Anterior cingulate cortex (tissue), 58 donors: Measurements from ENCODE around the gene UNC119.

ENCODE experiments used
- DNase-seq, 58 donors: peaks; one replicate each; lab custom pipeline; 2025; lab: John Stamatoyannopoulos, UW

UNC119 gene

DNA sequence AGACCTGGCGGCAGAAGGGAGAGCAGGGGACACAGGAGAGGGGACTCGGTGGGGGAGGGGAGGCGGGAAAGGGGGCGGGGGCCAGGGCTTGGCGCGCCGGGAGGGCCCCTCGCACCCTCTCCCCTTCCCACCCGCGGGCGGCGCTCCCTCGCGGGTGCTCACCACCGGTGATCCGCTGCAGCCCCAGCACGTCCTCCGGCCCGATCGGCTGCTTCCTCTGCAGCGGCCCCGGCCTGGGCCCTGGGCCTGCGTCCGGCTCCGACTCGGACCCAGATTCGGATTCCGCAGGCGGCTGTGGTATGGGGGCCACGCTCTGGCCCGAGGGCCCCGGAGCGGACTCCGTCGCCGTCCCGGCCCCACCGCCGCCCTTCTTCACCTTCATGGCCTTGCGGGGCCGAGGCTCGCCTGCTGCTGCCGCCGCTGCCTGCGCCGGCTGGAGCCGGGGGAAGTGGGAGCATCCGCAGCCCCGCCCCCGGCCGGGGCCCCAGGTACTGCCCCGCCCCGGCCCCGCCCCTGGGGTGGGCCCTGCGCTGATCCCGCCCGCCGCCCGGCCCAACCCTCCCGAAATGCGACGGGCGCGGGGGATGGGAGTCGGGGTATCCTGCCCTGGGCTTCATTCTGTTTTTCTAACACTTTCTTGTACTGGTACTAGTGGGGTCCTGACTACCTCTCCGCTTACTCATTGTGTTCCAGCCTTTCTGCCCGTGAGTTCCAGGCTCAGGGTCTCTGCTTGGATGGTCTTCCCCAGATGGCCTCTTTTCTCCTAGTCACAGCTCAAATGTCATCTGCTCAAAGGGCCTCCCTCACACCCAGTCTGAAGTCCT is at the start of gene UNC119:
Gene UNC119, minus strand, starts transcription at position 449 of the 824 bp plus-strand sequence. Its CDS starts 67 bp downstream, at position 382.
- DNase-seq: peak in 53 of 58 donors; percentile 8 to 88 (median 53)

DNA sequence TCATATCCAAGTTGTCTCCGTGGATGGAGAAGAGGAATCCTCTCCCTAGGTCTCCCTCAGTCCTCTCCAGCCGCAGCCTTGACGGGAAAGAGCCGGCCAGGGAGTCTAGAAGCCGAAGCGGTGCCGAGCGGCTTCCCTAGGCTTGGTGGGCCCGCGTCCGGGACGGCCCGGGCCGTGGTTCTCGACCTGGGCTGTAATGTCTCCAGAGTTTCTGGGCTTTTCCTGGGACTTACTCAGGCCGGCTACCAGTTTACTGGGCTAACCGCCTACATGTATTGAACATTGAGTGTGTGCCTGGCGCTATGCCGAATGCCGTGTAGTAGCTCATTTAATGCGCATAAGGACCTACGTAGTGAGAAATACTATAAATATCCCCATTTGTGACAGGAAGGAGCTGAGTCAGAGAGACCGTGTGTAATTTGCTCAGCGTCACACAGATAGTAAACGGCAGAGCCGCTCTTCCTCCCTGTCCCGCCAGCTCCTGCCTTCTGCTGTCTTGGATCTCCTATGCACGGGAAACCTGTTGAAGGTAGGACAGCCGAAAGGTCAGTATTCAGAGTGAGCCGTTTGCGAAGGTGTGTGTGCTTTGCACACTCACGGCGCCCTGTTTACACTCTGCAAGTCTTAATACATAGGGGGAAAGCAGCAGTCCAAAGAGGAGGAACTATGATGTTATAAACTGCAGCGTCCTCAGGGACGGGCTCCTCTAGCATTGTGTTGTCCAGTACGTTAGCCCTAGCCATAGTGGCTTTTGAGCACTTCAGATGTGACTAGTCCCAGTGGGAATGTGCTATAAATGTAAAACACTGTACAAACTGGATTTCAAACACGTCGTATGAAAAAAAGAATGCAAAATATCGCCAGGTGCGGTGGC is 47.1 kb upstream of the UNC119 start:
- peak in 45 of 58 donors; percentile 25 to 75 (median 44) for DNase-seq

DNA sequence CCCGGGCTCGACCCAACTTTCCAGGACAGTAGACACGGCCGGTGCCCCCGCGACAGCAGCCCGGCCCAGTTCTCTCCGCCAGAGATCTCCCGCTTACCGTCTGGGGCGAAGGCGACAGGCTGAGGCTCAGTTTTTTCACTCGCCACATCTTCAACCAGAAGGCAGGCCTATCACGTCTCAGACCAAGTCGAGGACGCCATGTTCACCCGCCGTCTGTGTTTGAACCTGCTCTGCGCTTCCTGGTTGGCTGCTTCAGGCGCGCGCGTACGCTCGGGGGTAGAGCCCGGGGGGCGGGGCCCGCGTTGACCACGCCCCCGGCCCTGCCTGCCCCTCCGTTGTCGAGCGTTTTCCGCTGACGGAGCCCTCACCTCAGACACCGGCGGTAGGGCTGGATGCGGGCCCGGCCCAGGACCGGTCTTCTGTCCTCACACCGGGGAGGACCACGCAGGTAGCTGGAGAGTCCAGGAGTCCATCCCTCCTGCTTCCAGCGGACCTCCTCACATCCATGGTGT is 46.4 kb upstream of the UNC119 start, which contains the start of gene SPAG5:
Gene SPAG5, minus strand, starts transcription at position 227 of the 512 bp plus-strand sequence. Its CDS starts 79 bp downstream, at position 148.
- DNase-seq: peak; percentile 32 to 92 (median 81)

DNA sequence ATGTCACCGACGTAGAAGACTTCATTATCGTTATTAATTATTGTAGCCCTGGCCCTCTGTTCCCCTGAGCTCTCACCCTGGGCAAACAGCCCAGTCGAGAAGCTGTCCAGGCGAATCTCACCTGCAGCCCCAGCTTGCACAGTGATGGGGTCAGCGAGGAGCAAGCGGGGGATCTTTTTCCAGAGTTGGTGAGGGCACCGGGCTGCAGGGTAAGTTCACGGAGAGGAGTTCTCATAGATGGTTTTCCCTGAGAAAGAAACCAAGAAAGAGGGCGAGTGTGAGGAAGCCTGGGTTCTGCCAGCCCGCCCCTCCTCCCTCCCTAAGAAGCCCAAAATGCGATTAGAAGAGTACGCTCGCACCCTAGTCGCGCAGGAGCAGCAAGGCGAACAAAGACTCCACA is 46.0 kb upstream of the UNC119 start:
- DNase-seq: no peak

- no peak for DNase-seq
These were observed 45.4 kb upstream of the UNC119 start for GRCh38 chr17:28597606-28598383.

DNA sequence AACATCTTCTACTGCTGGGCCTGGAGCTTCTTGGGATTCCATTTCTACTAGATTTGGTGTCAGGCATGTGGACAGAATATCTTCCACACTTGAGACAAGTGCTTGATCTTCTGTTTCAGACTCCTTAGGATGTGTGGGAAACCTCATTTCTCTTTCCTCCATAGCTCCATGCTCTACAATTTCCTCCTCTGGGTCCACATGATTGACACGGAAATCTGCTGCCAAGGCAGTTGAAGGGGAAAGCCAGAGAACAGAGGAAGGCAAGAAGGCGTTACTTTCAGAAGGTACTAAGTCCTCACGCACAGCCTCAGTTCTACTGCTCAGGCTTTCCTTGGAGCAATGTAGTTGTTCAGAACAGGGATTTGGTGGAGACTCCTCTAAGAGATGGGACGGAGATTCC is 39.8 kb upstream of the UNC119 start:
- no peak for DNase-seq

DNA sequence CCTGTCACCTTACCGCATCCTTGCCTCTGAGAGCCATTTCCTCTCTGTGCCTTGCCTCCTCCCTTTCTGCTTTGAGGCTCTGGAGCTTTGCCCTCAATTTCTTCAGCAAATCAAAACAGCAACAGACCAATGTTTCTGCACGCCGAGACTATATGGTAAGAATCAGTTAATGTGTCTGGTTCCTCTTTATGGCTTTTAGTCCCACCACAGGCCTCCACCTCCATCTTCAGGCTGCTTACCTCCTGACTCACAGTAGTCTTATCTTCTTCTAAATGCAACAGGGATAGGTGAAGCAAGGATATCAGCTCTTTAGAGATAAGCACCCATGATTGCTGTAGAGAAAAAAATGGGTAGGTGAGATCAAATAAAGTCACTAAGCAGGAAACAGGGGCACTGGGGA is 33.4 kb upstream of the UNC119 start:
- DNase-seq: no peak

DNA sequence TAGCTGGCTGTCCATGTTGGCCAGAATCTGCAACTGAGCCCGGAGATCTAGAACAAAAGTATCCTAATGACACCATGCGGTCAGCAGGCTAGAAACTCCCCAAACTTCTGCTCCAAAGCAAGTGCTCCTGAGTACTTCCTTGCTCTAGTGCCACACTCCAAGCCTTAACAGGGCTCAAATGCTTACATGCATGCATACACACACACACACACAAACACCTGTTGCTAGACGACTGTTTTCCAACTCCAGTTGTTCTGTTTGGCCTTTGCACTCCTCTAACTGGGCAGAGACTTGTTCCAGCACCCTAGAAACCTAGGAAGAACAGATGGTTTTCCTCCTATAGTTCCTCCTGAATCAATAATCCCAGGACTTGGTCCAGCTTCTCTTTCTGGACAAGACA is 32.0 kb upstream of the UNC119 start:
- DNase-seq: no peak

DNA sequence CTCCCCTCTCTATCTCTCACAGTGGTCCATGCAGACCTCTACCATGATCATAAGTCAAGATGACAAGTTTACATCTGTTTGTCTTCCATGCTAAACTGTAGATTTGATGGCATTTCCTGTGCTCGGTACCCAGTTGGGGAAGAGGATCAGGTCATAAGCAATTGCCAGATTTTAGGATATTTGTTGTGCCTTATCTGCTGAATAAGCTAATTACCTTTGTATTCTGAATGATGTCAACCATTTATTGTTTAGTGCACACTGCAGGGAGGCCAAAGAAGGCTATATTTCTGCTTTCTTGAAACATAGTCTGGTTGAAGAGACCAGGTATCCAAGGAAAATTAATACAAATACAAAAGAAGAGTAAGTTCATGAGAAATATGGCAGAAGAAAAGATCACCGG is 30.1 kb upstream of the UNC119 start:
- DNase-seq: no peak

DNA sequence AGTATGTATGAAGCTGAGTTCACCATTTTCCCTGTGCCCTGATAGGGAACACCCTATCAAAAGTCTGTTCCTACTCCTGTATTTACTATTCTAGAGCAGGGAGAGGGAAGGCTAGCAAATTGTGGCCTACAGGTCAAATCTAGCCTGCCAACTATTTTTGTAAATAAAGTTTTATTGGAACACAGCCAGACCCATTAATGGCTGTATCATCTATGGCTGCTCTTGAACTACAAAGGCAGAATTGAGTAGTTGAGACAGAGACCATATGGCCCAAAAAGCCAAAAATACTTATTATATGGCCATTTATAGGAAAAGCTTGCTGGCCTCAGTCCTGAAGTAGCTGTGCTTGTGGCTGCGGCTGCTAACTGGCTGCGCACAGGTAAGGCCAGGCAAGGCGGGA is 28.5 kb upstream of the UNC119 start:
- DNase-seq: no peak

GRCh38 chr17:28579526-28579925 is 27.1 kb upstream of the UNC119 start:
- DNase-seq: peak in 1 of 58 donors; percentile 14

DNA sequence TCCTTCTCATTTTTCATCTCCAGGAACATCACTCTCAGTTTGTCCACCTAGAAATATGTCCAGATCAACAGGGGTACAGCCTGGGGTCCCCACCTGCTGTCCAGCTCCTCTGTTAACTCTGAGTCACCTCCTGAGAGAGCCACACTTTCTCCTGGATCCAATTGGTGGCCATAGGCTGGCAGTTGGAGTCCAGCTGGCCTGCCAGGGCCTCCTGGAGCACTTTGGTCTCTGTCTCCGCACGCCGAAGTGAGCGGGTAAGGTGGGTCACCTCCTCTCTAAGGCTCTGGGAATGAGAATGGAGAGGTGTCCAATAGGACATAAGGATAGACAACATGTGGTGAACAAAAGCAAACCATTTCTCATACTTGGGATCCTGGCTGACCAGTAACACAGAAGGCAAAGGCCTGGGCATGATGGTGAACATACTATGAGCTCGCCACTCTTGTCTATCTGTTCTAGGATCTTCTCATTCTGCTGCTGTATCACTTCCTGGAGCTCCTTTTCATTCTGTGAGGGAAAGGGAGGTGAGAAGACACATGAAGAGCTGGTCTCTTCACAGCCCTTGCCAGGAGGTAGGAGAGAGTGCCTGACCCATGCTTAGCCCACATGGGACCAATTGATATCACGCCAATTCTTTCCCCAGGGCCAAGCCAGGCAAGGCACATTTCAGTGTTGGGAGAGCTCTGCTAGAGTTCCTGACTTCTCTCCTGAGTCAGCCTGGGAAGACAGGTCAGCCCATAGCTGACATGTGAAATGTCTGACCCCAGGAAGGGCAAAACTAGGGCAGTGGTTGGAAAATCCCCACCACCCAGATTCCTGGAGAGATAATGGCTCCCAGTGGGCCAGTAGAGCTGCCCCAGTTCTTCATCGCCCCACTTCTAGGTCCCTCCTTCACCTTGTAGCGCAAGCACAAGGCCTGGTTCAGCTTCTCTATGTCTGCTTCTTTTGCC is 26.1 kb upstream of the UNC119 start:
- DNase-seq: no peak

DNA sequence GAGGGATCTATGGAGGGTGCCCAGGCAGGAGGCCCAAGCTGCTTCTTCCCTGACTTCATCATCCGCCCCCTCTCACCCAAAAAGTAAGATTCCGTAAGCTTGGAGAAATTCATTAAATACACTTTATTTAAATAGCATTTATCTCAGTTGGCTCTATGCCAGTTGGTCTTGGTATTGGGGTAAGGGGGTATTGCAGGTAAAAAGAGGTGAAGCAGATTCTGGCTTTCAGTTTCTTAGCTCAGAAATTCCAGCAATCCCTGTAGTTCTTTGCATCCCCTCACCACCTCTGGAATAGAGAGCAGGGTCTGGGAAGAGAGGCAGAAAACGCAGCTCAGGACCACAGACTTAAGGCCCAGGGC is 25.0 kb upstream of the UNC119 start:
- DNase-seq: no peak

DNA sequence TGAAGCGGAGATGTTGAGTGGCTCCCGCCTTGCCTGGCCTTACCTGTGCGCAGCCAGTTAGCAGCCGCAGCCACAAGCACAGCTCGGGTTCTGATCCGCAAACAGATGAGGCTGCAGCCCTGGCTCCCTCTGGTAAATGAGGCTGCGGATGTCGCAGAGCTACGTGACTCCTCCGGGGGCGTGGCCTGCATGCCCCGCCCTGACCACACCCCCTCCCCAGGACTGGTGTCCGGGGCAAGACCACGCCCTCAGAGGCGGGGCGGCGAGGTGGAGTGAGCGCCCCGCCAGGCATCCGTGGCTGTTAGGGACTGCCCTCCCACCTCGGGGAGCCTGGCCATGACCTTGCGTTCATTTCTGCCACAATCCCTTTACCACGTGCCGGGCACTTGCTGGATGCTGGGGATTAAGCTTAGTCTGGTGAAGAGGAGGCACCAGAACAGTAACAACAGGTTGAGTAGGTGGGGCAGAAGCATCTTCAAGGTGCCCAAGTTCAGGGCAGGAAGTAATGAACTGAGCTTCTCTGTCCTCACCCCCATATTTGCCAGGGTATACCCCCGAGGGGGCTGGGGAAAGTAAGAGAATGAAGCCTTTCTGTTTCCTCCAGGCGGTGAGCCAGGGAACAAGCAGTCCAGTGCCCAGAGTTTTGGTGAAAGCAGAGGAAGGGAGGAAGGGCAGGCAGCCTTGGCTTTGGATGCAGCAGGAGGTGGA is 24.5 kb upstream of the UNC119 start, which contains the start of gene ALDOC:
Gene ALDOC, minus strand, starts transcription at position 138 of the 708 bp plus-strand sequence. CDS start 1,363 bp downstream, outside the sequence.
- DNase-seq: peak; percentile 42 to 99 (median 94)

DNA sequence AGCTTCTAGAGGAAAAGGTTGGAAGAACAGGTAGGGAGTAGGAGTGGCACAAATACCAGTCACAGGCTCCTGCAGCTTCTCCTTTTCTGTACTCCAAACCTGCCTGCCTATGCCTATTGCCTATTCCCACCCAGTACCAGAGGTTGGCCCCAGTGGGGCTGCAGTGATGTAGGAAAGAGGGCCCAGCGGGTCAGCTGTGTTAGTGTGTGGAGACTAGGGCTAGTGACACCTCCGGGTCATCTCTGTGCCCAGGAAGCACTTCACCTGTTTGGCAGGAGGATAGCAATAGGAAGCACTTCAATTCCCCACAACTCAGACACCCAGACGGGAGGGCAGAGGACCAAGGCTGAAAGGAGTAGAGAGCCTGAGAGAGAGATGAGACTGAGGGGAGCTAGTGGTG is 23.6 kb upstream of the UNC119 start:
- peak in 3 of 58 donors; percentile 7 to 30 (median 12) for DNase-seq

DNA sequence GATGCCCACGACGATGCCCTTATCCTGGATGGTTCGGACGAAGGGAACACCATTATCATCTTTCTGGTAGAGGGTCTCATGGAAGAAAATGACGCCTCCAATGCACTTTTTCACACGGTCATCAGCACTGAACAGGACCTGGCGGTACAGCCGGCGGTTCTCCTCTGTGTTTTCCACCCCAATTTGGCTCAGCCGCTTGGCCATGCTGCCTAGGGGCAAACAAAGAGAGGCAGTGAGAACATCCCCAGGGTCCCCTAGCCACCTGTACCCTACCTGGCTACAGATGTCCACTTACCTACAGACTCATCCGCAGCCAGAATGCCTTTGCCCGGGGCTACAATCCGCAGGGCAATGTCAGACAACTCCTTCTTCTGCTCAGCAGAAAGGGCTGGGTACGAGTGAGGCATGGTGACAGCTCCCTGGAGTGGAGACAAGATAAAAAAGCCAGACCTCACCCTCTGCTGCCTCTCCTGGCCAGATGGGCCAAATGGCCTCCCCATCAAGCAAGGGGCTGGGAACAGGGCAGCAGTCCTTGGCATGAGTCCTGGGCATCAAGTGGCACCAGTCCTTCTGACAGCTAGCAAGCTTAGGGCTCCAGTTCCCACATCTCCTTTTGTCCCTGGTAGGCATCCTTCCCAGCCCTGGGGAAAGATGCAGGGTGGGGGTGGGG is 22.8 kb upstream of the UNC119 start:
- peak in 48 of 58 donors; percentile 12 to 82 (median 53) for DNase-seq

DNA sequence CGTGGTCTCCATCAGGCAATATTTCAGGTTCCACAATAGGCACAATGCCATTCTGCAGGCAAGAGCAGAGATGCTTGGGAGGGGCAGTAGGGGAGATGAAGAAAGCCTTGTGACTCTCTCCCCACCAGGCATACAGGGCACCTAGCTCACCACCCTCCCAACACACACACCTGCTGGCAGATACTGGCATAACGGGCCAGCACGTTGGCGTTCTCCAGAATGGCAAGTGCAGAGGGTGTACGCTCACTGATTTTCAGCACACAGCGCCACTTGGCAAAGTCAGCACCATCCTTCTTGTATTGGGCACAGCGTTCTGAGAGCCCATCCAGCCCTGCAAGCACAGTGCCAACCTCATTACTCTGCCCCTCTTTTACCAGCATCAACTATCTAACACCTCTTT is 22.1 kb upstream of the UNC119 start:
- DNase-seq: peak in 1 of 58 donors; percentile 3
